HG02943 (cell line): ENCODE data around the gene CASZ1.

Source experiments
- ATAC-seq: cut with Tn5 transposase; IDR thresholded peaks from one replicate; pipeline ENCODE4 v1.9.1; 2021; ENCODE audit warnings: mild to moderate bottlenecking, low read depth, moderate library complexity; ENCODE audit not compliant: unreplicated experiment

Gene CASZ1

GRCh38 chr1:10825592-10825991 lies 29.1 kb upstream of the CASZ1 start:
- no peak for ATAC-seq

GRCh38 chr1:10824821-10825540 lies 28.5 kb upstream of the CASZ1 start:
- no peak for ATAC-seq

- no peak for ATAC-seq
Observed at GRCh38 chr1:10823000-10823401, 26.6 kb upstream of the CASZ1 start.

GRCh38 chr1:10821388-10821787 lies 24.9 kb upstream of the CASZ1 start:
- ATAC-seq, result no peak

- ATAC-seq, result no peak
Observed at GRCh38 chr1:10820422-10820821, 24.0 kb upstream of the CASZ1 start.

- ATAC-seq, result no peak
Observed at GRCh38 chr1:10819198-10819901, 22.9 kb upstream of the CASZ1 start.

- no peak for ATAC-seq
Observed at GRCh38 chr1:10818262-10819197, 22.1 kb upstream of the CASZ1 start.

GRCh38 chr1:10816743-10817369 lies 20.4 kb upstream of the CASZ1 start:
- ATAC-seq, result no peak

- ATAC-seq, result no peak
Observed at GRCh38 chr1:10816233-10816632, 19.8 kb upstream of the CASZ1 start.

- no peak for ATAC-seq
Observed at GRCh38 chr1:10815858-10816195, 19.4 kb upstream of the CASZ1 start.

- ATAC-seq, result no peak
Observed at GRCh38 chr1:10814976-10815857, 18.8 kb upstream of the CASZ1 start.

- ATAC-seq, result no peak
Observed at GRCh38 chr1:10814312-10814711, 17.9 kb upstream of the CASZ1 start.

GRCh38 chr1:10813799-10814198 lies 17.4 kb upstream of the CASZ1 start:
- no peak for ATAC-seq

- ATAC-seq, result no peak
Observed at GRCh38 chr1:10812387-10812915, 16.0 kb upstream of the CASZ1 start.

GRCh38 chr1:10808441-10808840 lies 12.0 kb upstream of the CASZ1 start:
- no peak for ATAC-seq

GRCh38 chr1:10806966-10807365 lies 10.5 kb upstream of the CASZ1 start:
- no peak for ATAC-seq

GRCh38 chr1:10803971-10804820 lies 7.8 kb upstream of the CASZ1 start:
- no peak for ATAC-seq

- ATAC-seq, result no peak
Observed at GRCh38 chr1:10802944-10803715, 6.7 kb upstream of the CASZ1 start.
